HG02970 (cell line): Measurements from ENCODE around the gene ZNF683.

ENCODE experiments used
- ATAC-seq: cut with Tn5 transposase; IDR thresholded peaks from one replicate; pipeline ENCODE4 v1.9.1; 2021; ENCODE audit warnings: mild to moderate bottlenecking, moderate library complexity, moderate number of reproducible peaks; ENCODE audit not compliant: unreplicated experiment, low FRiP score

Gene ZNF683

DNA sequence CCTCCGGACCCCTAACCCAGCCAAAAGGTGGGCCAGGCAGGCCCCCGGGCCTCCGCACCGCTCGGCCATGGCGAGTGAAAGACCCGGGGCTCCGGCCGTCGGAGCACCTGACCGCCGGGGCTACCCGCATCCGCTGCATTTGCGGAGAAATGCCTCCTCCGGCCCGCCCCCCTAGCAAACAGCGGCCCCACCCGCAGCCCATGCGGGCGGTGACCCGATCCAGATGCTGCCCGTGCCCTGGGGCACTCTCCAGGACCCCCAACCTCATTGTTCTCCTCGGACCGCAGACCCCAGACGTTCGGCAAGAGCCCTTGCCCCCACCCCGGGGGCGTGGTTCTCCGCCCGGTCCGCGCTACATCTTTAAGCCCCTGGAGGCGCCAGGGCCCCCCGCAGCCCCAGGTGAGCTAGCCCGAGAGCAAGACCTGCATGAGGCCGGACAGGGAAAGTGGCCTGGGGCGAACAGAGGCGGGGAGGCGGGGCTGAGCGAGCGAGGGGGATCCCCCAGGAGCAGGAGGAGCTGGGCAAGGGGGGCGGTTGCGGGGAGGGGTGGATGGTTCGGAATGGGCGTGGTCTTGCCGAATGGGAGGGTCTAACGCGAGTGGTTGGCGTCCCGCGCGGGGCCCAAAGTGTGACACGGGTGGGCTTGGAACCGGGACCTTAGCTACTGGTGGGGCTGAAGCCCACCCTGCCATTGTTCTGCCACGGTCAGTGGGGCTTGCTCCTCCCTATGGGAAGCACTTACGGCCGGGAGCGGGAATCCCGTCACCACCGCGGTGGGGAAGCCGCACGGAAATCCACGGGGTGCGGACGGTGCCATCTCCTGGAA is 12.4 kb downstream of the ZNF683 start:
- no peak for ATAC-seq

DNA sequence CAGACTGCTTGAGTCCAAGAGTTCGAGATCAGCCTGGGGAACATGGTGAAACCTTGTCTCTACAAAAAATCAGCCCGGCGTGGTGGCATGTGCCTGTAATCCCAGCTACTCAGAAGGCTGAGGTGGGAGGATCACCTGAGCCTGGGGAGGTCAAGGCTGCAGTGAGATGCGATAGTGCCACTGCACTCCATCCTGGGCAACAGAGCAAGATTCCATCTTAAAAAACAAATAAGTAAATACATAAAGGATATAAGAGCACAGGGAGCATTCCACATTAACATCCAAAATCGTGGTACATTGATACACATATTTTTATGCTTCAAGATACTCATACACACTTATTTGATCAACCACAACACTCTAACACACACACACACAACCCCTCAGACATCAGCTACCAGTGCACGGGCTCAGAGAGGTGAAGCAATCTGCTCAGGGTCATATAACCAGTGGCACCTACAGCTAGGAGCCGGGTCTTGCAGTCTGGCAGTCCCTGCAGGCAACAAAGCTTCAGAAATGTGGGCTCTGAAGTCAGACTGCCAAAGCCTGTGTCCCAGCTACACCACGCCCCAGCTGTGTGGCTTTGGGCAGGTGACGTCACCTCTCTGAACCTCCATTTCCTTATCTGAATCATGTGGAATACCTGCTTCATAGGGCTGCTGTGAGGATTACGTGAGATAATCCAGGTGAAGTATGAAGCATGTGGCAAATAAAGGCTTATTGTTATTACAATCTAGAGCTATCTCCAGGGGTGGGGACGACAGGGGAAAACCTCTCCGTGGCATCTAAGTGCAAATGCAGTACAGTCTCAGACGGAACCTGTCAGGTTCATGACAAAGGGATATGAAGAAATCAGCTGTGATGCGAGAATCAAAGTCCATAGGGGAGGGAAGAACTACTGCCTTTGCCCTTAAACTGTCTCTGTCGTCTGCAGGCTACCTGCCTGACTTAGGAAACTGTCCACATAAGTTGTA is 13.9 kb downstream of the ZNF683 start:
- ATAC-seq: no peak

DNA sequence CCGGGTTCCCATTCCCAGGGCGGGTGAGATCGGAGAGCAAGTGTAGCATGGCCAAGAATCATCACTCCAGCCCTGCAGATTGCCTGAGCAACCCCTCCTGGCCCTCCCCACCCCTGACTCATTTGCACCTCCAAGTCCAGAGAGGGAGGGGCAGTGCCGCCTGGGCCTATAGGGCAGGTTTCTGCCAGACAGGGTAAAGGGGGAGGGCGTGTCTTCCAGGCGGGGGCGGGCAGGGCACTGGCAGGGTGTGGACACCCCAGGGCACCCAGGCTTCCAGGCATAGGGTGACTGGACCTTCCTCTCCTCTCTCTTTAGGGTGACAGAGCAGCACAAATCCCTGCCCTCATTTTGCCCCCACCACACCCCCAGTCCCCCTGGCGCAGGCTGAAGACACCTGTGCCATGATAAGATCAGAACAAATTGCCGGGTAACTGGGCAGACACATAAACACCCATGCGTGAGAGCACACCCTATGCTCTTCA is 15.4 kb downstream of the ZNF683 start:
- no peak for ATAC-seq

DNA sequence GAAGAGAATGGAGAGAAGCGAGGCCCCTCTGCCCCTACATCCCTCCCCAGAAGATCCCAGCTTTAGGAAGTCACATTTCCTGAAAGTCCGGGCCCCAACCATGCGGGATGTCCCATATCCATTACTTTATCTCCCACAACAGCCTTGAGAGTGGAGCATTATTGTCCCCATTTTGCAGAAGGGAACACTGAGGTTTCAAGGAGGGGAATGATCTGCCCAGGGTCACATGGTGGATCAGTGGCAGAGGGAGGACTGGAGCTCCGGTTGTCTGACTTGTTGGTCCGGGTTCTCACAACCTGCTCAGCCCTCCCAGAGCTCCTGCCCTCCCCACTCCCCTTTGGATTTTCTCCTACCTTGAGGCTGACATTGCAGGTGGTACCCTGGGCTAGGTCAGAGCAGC is 16.4 kb downstream of the ZNF683 start:
- ATAC-seq: no peak

DNA sequence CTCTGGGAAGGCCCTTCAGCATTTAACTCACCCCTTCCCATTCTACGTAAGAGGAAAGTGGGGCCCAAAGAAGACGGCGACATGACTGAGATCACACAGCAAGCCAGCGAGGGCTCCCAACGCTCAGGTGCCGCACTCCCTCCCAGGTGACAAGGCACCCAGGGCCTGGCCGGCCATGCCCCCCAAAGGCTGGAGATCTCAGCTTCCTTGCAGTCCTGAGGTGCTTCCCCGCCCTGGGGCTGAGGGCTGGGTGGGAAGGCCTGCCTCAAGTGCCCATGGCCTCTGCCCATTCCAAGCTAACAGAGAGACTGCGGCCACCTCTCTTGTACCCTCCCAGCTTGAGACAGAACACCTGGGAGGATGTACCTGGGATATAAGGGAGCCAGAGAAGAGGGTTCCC is 17.6 kb downstream of the ZNF683 start:
- ATAC-seq: no peak

DNA sequence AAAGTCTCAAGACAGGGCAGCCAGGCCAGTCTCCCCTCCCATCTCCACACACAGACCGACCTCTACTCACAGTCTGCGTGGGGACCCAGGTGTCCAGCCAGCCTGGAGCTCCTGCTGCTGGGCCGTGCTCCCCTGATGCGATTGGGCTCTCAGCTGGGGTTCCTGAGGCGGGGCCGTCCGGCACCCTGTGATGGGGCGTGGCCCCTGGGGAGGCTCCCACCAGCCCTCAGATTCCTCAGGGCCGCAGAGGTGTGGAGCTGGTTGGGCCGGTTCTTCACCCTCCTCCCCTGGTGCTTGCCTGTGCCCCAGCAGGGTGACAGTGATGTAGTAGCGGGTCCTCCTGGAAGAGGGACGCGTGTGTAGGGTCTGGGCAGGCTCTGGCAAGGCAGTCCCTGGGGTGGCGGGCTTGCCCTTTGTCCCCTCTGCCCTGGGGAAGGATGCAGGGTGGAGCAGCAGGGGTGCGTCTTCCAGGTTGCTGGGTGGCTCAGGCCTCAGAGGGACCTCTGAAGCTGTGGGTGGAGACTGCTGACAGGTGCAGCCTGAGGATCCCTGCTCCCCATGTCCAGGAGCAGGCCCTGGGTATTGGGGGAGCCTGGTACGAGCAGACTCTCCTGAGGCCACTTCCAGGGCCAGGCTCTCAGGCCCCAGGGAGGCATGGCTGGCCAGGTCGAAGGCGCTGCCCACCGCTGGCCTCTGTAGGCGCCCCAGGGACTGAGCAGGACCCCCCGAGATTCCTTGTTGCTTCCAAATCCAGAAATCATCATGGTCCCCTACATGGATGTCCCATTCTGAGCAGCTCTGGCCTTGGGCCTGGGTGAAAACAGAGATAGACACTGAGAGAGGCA is 18.4 kb downstream of the ZNF683 start, which contains the start of gene CRYBG2:
CRYBG2 (minus strand) TSS at position 155 of the 845 bp plus-strand sequence. CDS start 7,473 bp downstream, outside the sequence.
- ATAC-seq: no peak

DNA sequence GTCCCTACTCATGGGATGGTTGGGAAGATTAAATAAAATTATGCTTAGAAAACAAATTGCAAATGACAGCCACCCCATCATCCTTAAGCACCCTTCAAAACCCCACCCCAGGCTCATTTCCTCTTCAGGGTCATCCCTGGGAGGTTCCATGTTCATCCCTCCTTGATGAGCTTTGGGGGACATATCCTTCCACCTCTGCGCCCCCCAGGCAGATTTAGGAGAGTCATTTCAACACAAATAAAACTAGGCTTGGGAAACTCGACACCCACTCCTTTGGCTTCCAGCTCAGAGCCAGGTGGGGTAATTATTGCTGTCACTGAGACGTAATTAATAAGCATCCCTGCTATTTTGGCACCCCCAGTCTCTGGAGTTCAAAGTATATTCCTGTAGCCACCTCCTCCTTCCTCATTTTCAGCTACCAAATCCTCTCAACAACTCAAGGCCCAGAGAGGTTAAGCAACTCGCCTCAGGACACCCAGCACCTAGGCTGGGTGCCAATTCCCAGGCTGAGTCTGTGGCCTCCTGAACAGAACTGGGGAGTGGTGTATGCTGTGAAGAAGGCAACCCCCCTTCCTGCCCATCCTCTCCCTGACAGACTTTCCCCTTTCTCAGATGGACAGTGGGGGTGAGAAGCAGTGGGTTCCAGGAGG is 19.2 kb downstream of the ZNF683 start:
- ATAC-seq: no peak

DNA sequence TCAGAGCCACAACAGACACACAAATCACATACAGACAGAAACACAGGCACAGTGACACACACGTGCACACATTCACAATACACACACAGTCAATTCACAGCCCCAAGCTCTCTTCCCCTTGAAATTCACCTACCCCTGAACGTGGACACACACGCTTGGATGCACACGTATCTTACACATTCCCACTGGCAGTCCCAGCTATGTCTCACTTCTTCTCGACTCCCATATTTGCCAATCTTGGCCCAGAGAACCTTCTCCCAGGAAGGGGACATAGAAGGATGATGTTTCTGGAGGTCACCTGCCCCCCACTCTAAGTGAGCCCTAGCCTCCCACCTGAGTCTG is 20.2 kb downstream of the ZNF683 start:
- ATAC-seq: no peak

DNA sequence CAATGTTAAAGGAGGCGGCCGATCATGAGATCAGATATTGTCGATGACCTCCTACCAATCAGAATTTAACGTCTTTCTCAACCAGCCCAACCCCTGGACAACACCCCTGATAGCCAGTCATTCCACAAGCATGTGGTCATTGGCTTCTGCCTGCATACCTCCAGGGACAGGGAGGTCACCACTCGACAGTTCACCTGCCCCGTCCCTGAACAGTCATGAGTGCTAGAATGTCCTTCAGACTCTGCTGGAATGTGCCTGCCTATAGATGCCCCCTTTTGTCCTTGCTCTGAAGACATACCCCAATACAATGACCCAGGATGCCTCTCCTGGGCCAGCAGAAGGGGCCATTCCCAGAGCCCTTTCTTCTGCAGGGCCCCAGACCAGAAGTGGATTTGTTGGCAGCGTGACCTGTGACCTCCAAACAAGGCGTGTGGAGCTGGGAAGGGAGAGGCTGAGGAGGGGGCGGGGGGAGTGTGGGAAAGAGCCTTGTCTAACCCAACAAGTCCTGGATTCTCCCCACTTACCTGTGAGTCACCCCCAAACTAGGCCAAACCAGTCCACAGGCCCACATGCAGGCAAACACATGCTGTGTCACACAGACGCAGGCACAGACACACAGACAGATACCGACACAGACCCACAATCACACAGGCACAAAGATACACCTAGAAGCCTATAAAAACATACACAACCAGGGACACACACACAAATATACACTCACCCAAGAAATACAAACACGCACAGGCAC is 20.8 kb downstream of the ZNF683 start:
- ATAC-seq: no peak

DNA sequence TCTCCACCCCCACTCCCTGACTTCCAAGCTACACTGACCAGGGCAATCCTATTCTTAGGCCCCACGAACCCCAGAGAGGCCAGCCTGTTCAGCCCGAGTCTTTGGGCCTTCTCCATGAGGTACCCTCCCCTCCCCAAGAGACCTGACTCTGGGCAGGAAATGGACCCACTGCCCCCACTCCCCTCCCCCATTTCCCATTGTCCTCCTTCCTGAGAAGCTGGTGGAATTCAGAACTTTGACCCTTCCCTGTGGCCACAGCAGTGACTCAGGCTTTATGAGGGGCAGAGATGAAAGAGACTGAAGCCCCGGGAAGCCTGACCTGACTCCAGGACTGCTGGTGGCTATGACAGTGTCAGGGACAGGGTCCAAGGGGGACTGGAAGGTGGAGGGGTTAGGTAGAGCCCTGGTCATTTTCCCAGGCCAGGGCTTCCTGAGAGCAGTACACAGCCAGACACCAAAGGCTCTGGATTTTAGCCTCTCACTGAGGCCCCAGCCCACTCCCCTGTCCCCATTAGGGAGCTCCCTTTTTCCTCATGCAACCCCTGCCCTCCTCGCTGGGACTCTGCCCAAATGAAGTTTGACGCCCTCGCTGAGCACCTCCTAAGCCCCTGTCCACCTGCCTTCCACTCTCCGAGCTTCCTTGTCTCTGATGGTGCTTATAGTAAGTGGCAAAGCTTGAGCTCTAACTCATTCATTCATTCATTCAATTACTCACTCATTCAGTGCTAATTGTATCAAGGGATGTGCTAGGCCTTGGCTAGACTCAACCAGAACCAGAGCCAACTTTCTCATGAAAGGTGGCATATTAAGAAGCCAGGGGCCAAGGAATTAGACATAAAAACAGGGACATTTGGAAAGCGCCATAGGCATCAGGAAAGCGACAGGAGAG is 21.6 kb downstream of the ZNF683 start:
- no peak for ATAC-seq

DNA sequence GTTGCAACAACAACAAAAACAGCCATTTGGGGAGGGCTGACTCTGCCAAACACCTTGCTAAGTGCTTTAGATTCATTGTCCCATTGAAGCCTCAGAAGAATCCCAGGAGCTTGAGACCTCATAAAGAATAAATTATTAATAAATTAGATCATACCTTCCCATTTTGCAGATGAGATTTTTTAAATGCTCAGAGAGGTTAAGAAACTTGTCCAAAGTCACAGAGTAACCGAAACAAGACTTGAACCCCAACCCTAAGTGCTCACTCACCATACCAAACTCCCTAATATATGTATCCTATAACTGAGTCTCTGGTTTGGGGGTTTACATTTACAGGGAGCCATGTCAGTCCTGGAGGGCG is 22.2 kb downstream of the ZNF683 start:
- ATAC-seq: no peak

DNA sequence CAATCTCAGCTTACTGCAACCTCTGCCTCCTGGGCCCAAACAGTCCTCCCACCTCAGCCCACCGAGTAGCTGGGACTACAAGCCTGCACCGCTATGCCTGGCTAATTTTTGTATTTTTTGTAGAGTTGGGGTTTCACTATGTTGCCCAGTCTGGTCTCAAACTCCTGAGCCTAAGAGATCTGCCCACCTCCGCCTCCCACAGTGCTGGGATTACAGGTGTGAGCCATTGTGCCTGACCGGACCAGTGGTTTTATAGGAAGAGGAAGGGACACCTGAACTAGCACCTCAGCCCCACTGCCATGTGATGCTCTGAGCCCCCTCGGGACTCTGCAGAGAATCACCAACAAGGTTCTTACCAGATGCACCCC is 22.7 kb downstream of the ZNF683 start:
- no peak for ATAC-seq

DNA sequence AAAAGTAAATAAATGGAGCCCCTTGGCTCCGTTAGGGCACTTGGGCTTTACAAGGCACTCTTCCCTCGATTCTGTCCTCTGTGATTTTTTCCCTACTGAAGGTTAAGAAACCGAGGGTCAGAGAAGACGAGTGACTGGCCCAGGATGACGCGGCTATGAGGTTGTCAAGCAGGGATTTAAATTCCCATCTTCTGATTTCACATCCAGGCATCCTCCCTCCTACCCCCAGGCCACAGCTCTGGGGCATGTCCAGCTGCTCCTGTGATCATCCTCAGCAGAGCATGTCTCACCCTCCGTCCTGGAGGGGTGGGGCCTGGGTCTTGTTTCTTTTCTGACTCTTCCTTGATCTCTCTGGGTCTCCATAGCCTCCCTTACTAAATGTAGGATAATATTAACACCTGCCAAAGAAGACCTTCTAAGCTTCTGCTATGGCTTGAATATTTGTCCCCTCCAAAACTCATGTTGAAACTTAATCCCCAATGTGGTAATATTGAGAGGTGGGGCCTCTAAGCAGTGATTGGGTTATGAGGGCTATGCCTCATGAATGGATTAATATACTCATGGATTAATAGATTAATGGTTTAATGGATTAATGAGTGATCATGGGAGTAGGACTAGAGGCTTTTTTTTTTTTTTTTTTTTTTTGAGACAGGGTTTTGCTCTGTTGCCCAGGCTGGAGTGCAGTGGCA is 23.2 kb downstream of the ZNF683 start:
- no peak for ATAC-seq

DNA sequence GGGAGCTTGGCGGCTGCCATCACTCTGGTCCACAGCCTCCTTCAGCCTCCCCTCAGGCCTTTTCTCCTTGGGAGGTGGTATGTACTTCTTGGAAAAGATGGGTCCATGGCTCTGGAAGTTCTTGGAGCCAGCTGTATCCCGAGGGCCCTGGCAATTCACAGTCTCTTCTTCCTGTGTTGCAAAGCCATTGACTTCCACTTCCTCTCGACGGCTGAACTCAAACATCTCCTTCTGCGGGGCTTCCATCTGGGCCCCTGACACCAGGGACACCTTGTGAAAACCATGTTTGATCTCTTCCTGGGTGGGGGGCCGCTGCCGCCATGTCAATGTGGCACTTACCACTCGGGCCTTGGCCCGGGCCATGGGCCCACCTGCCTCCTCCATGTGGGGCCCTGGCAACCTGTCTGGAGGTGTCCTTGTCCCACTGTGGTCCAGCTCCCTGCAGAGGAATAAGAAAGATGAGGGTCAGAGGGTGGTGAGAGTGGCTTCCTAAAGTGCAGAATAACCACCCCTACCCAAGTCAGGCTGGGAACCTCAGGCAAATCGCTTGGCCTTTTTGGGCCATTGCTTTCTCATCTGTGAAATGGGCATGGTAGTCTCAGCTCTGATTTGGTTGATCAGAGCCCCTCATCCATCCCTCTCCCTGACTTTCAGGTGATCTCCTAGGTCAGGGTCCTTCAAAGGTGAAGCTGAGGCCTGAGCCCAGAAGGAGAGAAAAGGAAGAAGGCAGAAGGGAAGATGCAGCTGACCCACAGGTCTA is 26.1 kb downstream of the ZNF683 start:
- no peak for ATAC-seq

DNA sequence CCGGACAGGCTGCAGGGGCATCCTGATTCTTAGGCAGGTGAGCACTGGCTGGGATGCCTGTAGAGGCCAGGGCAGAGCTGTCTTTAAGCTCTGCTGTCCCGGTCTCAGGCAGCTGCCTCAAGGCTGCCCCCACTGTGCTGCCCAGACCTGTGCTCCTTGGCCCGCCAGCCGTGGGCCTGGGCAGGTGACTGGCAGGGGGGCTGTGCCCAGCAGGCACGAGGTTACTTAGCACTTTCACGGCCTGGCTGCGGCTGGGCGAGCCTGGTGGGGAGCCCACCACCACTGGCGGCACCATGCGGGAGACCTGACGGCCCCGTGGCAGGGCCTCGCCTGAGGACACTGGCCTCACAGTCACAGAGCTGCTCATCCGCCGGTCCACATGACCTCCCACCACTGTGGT is 26.8 kb downstream of the ZNF683 start:
- no peak for ATAC-seq

DNA sequence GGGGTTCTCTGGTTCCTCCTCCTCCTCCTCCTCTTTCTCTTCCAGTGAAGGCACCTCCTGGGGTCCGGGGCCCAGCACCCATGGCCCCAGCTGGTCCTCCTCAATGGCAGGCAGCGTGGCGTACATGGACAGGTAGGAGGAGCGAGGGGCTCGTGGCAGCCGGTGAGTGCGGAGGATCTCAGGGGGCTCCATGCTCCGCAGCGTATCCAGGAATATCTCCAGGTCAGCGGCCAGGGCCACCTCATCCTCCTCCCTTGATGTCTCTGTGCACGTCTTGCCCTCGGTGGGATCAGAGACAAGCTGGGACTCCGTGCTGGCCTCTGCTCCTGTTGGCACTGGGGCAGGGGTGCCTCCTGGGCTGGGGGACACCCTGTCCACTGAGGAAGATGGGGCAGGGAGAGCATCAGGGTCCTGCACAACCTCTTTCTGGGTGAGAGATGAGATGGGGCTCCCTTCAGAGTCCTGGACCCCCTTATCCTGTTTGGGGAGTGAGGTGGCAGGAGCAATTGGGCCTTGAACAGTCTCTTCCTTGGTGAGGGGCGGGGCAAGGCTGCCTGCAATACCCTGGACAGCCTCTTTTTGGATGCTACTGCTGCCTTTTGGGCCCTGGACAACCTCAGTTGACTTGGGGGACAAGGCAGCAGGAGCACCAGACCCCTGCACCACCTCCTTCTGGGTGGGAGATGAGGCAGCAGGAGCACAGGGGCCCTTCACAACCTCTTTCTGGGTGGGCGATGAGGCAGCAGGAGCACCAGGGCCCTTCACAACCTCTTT is 28.2 kb downstream of the ZNF683 start:
- no peak for ATAC-seq
